Esophagus muscularis mucosa (tissue), 4 donors: Measurements from ENCODE around the gene SIAH2.

Source experiments
- EP300 ChIP-seq: sonication (generic); formaldehyde crosslinking; IDR thresholded peaks from one replicate; pipeline ENCODE4 v1.6.1; 2017; ENCODE audit warnings: antibody characterized with exemption
- POLR2A ChIP-seq: fragments of 450-650 bp; IDR thresholded peaks from one replicate; pipeline ENCODE4 v1.6.1; 2017; ENCODE audit warnings: antibody characterized with exemption, moderate library complexity, mild to moderate bottlenecking, low read depth
- TF ChIP-seq, protein P1 (sequence below), 3 experiments: fragments of 200-600 bp in 2 of 3; fragments of 450-650 bp in 1 of 3; sonication (generic) in 2 of 3; IDR thresholded peaks; one replicate each; pipeline ENCODE4 v1.5.1; 2017 to 2019; ENCODE audit warnings: antibody characterized with exemption in 3 of 3, mild to moderate bottlenecking in 2 of 3, moderate library complexity in 1 of 3

DNA sequence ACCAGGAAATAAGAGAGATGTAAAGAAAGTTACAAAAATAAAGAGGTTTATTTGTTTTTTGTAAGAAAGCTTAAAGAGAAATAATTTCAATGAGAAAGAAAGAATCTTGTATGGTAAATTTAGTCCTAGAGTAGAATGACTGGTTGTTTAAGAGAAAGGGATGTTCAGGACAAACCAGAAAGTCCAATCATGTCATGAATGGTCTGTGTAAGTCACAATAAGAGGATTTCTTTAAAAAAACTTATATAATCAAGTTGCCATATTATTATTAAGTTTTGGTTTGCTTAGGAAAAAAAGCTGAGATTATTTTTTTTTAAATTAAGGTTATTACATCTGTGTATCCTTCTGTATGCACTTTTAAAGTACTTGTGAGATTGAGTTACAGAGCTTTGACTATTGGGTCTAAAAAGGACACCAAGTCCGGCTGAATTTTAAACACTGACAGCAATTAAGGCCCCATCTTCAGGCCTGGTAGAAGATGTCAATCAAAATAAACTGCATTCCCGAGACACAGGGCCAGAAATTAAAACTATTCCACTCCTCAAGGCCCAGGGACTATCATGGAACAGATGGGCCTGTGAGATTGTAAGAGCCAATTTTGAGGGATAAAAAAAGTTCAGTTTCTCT, 71.4 kb downstream of the SIAH2 start:
- TF ChIP-seq, protein P1, sequence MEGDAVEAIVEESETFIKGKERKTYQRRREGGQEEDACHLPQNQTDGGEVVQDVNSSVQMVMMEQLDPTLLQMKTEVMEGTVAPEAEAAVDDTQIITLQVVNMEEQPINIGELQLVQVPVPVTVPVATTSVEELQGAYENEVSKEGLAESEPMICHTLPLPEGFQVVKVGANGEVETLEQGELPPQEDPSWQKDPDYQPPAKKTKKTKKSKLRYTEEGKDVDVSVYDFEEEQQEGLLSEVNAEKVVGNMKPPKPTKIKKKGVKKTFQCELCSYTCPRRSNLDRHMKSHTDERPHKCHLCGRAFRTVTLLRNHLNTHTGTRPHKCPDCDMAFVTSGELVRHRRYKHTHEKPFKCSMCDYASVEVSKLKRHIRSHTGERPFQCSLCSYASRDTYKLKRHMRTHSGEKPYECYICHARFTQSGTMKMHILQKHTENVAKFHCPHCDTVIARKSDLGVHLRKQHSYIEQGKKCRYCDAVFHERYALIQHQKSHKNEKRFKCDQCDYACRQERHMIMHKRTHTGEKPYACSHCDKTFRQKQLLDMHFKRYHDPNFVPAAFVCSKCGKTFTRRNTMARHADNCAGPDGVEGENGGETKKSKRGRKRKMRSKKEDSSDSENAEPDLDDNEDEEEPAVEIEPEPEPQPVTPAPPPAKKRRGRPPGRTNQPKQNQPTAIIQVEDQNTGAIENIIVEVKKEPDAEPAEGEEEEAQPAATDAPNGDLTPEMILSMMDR (IDR thresholded peaks at IDR 0.05): no peak
- TF ChIP-seq POLR2A (no peak), EP300 (no peak)
